Stomach (tissue), 4 donors: ENCODE measurements around the gene MALRD1.

Source experiments
- CTCF ChIP-seq, 7 experiments: fragments of 450-650 bp in 4 of 7; fragments of 200-600 bp in 3 of 7; sonication (generic) in 3 of 7; IDR thresholded peaks; one replicate each; pipeline ENCODE4 v1.5.1; 2016 to 2019; ENCODE audit warnings: antibody characterized with exemption in 7 of 7, control low read depth in 2 of 7, mild to moderate bottlenecking in 1 of 7
- EP300 ChIP-seq: sonication (generic); formaldehyde crosslinking; IDR thresholded peaks from one replicate; pipeline ENCODE4 v1.6.1; 2017; ENCODE audit warnings: antibody characterized with exemption
- POLR2A ChIP-seq, 4 donors: fragments of 450-650 bp; IDR thresholded peaks; one replicate each; pipeline ENCODE4 v1.6.1; 2016; ENCODE audit warnings: antibody characterized with exemption in 4 of 4, control low read depth in 2 of 4, mild to moderate bottlenecking in 1 of 4, moderate library complexity in 1 of 4

GRCh38 chr10:19498393-19499290 lies 450.0 kb downstream of the MALRD1 start:
- TF ChIP-seq CTCF (IDR thresholded peaks at IDR 0.05) (no peak), EP300 (no peak), POLR2A (IDR thresholded peaks at IDR 0.05) (no peak)
